OCI-LY3 (cell line): Measurements from ENCODE around the gene ZNF121.

Experiments
- H2AFZ ChIP-seq: fragments of 200-600, 300-600 bp; shearing (Covaris generic); 2 replicates; pipeline ENCODE4 v1.6.0; 2014; ENCODE audit warnings: antibody characterized with exemption, low read depth, low read length
- H3K27ac ChIP-seq: fragments of 200-600, 300-600 bp; sonication (generic); 2 replicates; pipeline ENCODE4 v1.5.1; 2014; ENCODE audit warnings: mild to moderate bottlenecking, low read length, moderate library complexity, mixed read lengths
- H3K27me3 ChIP-seq: fragments of 200-600, 300-600 bp; sonication (generic); 2 replicates; pipeline ENCODE4 v1.6.1; 2014; ENCODE audit warnings: low read depth, low read length, mixed read lengths
- H3K36me3 ChIP-seq: fragments of 200-600, 300-600 bp; sonication (generic); replicated peaks from 2 replicates; pipeline ENCODE3; 2014; ENCODE audit warnings: low read depth, low read length, mixed read lengths
- H3K4me1 ChIP-seq: fragments of 300-600, 200-600 bp; sonication (generic); 2 replicates; pipeline ENCODE4 v1.6.1; 2014; ENCODE audit warnings: low read length, mixed read lengths
- H3K4me2 ChIP-seq: fragments of 200-600, 300-600 bp; sonication (generic); 2 replicates; pipeline ENCODE4 v1.6.1; 2014; ENCODE audit warnings: low read length, mixed read lengths
- H3K4me3 ChIP-seq: fragments of 300-600, 200-600 bp; sonication (generic); 2 replicates; pipeline ENCODE4 v1.5.1; 2014; ENCODE audit warnings: antibody characterized with exemption, mild to moderate bottlenecking, low read length, moderate library complexity
- H3K79me2 ChIP-seq: fragments of 300-600, 200-600 bp; shearing (Covaris generic); 2 replicates; pipeline ENCODE4 v1.6.1; 2014; ENCODE audit warnings: mild to moderate bottlenecking, low read length, mixed read lengths
- H3K9ac ChIP-seq: fragments of 300-600, 200-600 bp; shearing (Covaris generic); 2 replicates; pipeline ENCODE4 v1.6.0; 2014; ENCODE audit warnings: mild to moderate bottlenecking, low read length, moderate library complexity
- H3K9me3 ChIP-seq: fragments of 200-600, 300-600 bp; shearing (Covaris generic); 2 replicates; pipeline ENCODE4 v1.6.1; 2014; ENCODE audit warnings: low read length, mixed read lengths; ENCODE audit not compliant: insufficient read depth
- H4K20me1 ChIP-seq: fragments of 200-600, 300-600 bp; sonication (generic); 2 replicates; pipeline ENCODE4 v1.6.1; 2016; ENCODE audit warnings: low read length, mixed read lengths; ENCODE audit not compliant: insufficient read depth
- EZH2phosphoT487 ChIP-seq: fragments of 200-600 bp; shearing (Covaris generic); IDR thresholded peaks from 2 replicates; pipeline ENCODE4 v1.6.1; 2018; ENCODE audit warnings: antibody characterized with exemption, mixed run types, low read depth
- TF ChIP-seq, protein P1 (sequence below): fragments of 200-600, 300-600 bp; sonication (generic); IDR thresholded peaks from 2 replicates; pipeline ENCODE4 v1.5.1; 2014; ENCODE audit warnings: antibody characterized with exemption, low read length, low read depth

Gene ZNF121

DNA sequence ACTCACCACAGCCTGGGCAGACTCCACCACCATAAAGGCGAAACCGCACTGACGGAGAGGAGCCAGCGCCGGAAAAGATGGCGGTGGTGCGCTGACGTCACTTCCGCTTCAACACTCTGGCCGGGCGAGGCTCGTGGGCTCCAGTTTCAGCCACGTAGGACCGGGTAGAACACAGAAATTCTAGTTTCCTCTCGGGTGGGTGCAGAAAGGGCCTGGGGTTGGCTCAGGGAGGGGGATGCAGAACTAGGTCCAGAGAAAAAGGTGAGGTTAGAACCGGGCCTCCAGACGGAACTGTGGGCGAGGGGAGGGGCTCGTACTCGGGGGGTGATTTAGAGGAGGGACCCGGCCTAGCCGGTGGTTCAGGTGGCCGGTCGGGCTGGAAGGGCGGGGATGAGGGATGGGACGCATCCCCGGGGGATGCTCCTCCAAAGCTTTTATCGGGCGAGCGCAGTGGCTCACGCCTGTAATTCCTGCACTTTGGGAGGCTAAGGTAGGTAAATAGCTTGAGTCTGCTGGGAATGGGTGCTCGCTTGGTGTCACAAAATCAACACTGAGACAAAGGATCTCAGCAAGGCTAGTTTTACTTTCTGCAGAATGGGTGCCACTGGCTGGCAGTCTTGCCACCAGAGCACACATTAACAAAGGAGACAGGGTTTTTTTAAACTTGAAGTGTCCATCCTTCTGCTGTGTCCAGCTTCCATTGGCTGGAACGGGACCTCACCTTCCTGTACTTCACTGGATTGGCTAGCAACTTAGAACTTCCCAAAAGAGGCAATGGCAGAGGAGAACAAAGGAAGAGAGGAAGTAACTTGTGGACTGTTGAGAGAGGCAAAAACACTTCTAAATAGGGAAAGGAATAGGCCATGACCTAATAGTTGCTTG lies 37.1 kb upstream of the ZNF121 start, which contains the start of gene ZNF561:
Gene ZNF561 (minus strand): TSS at position 77 of the 882 bp plus-strand sequence. CDS start 1,776 bp downstream, outside the sequence.
- peak within 1 kb of the TSS; percentile 91 for H2AFZ ChIP-seq
- H3K27ac ChIP-seq: peak within 1 kb of the TSS; percentile 74
- H3K79me2 ChIP-seq: peaks cover 22% of the 10 kb centered on the region
- no peaks in the 10 kb centered on the region for H4K20me1 ChIP-seq
- H3K4me3 ChIP-seq: peak within 1 kb of the TSS; percentile 79
- TF ChIP-seq EZH2phosphoT487: no peak
- TF ChIP-seq, protein P1, sequence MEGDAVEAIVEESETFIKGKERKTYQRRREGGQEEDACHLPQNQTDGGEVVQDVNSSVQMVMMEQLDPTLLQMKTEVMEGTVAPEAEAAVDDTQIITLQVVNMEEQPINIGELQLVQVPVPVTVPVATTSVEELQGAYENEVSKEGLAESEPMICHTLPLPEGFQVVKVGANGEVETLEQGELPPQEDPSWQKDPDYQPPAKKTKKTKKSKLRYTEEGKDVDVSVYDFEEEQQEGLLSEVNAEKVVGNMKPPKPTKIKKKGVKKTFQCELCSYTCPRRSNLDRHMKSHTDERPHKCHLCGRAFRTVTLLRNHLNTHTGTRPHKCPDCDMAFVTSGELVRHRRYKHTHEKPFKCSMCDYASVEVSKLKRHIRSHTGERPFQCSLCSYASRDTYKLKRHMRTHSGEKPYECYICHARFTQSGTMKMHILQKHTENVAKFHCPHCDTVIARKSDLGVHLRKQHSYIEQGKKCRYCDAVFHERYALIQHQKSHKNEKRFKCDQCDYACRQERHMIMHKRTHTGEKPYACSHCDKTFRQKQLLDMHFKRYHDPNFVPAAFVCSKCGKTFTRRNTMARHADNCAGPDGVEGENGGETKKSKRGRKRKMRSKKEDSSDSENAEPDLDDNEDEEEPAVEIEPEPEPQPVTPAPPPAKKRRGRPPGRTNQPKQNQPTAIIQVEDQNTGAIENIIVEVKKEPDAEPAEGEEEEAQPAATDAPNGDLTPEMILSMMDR: no peak
- H3K27me3 ChIP-seq: no peaks in the 10 kb centered on the region
- peaks cover 4% of the 10 kb centered on the region for H3K36me3 ChIP-seq
- peaks cover 9% of the 10 kb centered on the region; the same call in 1 of the 2 replicates for H3K4me1 ChIP-seq
- peak within 1 kb of the TSS; percentile 75 for H3K4me2 ChIP-seq
- H3K9me3 ChIP-seq: no peaks in the 10 kb centered on the region
- H3K9ac ChIP-seq: peak within 1 kb of the TSS; percentile 82

DNA sequence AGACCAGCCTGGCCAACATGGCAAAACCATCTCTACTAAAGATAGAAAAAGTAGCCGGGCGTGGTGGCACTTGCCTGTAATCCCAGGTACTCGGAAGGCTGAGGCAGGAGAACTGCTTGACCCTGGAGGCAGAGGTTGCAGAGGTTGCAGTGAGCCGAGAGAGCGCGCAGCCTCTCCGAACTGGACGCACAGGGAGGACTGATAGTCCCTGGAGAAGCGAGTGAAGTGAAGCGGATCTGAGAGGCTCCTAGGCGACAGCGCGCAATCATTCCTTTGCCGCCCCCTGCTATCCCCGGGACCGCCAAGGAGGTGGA lies 36.5 kb upstream of the ZNF121 start:
- no peaks in the 10 kb centered on the region for H3K9me3 ChIP-seq
- peak overlapping the region; percentile 74 for H3K27ac ChIP-seq
- TF ChIP-seq, protein P1: no peak
- TF ChIP-seq EZH2phosphoT487: no peak
- peak overlapping the region; percentile 79 for H3K4me3 ChIP-seq
- no peaks in the 10 kb centered on the region for H3K27me3 ChIP-seq
- peak overlapping the region; percentile 82 for H3K9ac ChIP-seq
- H4K20me1 ChIP-seq: no peaks in the 10 kb centered on the region
- H3K4me1 ChIP-seq: peaks cover 9% of the 10 kb centered on the region; the same call in 1 of the 2 replicates
- H3K4me2 ChIP-seq: peak overlapping the region; percentile 75
- H2AFZ ChIP-seq: peak overlapping the region; percentile 91
- peaks cover 7% of the 10 kb centered on the region for H3K36me3 ChIP-seq
- H3K79me2 ChIP-seq: peaks cover 22% of the 10 kb centered on the region

DNA sequence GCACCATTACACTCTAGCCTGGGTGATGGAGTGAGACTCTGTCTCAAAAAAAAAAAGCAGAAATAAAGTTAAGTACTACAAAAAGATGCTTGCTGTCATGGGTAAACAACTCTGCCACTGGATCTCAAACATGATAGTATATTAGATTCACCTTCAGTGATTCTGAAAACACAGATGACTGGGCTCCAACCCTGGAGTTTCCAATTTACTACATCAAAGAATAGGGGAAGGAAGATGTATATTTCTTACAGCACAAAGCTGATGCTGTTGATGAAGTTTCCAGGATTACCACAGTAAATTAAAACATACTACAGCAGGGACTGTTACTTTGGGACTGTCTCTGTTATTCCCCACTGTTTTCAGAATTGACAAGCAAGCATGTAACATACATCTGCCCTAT lies 31.5 kb upstream of the ZNF121 start:
- H3K27me3 ChIP-seq: no peaks in the 10 kb centered on the region
- no peak overlapping the region for H3K4me3 ChIP-seq
- H3K27ac ChIP-seq: no peak overlapping the region
- H4K20me1 ChIP-seq: no peaks in the 10 kb centered on the region
- H3K36me3 ChIP-seq: peaks cover 53% of the 10 kb centered on the region
- H3K9ac ChIP-seq: no peak overlapping the region
- peaks cover 7% of the 10 kb centered on the region; the same call in 1 of the 2 replicates for H3K4me1 ChIP-seq
- H2AFZ ChIP-seq: no peak overlapping the region
- H3K79me2 ChIP-seq: peaks cover 15% of the 10 kb centered on the region
- TF ChIP-seq EZH2phosphoT487: no peak
- TF ChIP-seq, protein P1: no peak
- H3K4me2 ChIP-seq: no peak overlapping the region
- H3K9me3 ChIP-seq: peaks cover 3% of the 10 kb centered on the region; the same call in 1 of the 2 replicates

DNA sequence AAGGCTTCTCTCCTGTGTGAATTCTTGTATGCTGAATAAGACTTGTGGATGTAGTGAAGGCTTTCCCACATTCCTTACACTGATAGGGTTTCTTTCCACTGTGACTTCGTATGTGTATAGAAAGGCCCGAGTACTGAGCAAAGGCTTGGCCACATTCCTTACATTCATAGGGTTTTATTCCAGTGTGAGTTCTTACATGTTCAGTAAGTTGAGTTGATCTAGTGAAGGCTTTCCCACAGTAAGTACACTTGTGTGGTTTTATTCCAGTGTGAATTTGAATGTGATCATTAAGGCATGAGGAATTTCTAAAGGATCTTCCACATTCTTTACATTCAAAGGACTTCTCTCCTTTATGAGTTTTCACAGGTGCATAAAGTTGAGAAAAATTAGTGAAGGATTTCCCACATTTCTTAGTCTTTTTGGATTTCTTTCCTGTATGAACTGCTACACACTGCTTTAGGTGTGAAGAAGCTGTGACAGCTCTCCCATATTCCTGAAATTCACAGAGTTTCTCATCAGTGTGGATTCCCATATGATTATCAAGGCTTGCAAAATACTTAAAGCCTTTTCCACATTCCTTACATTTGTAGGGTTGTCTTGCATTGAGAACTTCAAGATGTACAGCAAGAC lies 26.3 kb upstream of the ZNF121 start:
- H3K4me2 ChIP-seq: no peak overlapping the region
- H3K36me3 ChIP-seq: peaks cover 76% of the 10 kb centered on the region
- no peak overlapping the region for H3K4me3 ChIP-seq
- TF ChIP-seq, protein P1: no peak
- TF ChIP-seq EZH2phosphoT487: no peak
- no peaks in the 10 kb centered on the region for H3K79me2 ChIP-seq
- H4K20me1 ChIP-seq: no peaks in the 10 kb centered on the region; the same call in 1 of the 2 replicates
- no peak overlapping the region for H2AFZ ChIP-seq
- H3K27ac ChIP-seq: no peak overlapping the region
- H3K4me1 ChIP-seq: no peaks in the 10 kb centered on the region
- peaks cover 8% of the 10 kb centered on the region; the same call in 1 of the 2 replicates for H3K9me3 ChIP-seq
- H3K27me3 ChIP-seq: no peaks in the 10 kb centered on the region
- no peak overlapping the region for H3K9ac ChIP-seq
